HG03460 (cell line): Measurements from ENCODE around the gene AURKAIP1.
"Not testable (repeated sequence)": the region's sequence is repeated elsewhere in the genome, so short reads cannot be mapped to it uniquely, and the experiment has no call there.

Experiments
- ATAC-seq: cut with Tn5 transposase; IDR thresholded peaks from one replicate; pipeline ENCODE4 v1.9.1; 2021; ENCODE audit not compliant: unreplicated experiment

AURKAIP1 gene

DNA sequence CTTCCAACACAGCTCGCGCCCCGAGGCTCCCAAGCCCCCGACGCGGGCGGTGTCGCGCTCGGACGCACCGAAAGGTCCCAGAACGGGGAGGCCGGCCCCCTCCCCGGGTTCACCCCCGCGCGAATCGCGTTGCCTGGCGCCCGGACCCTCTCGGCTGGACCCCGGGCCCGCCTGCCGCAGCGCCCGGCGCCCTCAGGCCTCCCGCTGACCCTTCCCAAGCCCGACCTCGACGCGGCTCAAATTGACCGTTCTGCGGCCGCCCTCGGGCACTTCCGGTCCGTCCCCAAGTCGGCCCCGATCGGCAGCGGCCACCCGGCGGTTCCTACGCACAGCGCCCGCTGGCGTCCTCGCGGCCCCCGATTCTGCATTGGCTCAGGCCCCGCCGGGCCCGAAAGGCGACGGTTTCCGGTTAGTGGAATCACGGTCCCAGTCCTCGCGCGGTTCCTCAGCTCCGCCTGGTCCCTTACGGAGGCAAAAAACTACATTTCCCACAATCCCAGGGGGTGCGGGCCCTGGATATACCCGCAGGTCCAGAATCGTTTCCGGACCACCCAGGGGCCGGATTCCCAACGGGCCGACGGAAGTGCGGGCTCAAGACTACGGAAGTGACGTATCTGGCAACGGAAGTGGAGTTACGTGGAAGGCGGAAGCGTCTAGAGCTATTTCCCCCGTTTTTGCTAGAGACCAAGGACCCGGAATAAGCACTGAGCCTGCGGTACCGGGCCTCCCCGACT, at the start of gene AURKAIP1:
Gene AURKAIP1, minus strand, starts transcription at position 279 of the 734 bp plus-strand sequence. CDS start 451 bp downstream, outside the sequence.
- ATAC-seq, result peak; percentile 84

- no peak for ATAC-seq
Measured at GRCh38 chr1:1424707-1425106, 49.7 kb upstream of the AURKAIP1 start.

DNA sequence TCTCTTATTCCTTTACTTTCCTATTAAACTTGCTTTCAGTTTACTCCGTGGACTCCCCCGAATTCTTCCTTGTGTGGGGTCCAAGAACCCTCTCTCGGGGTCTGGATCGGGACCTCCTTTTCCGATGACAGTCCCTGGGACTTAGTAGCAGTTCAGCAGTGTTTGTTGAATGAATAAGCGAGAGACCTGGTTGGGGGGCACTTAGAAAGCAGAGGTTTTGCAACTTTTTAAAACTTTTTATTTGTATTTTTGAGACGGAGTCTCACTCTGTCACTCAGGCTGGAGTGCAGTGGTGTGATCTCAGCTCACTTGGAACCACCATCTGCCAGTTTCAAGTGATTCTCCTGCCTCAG, 48.2 kb upstream of the AURKAIP1 start:
- ATAC-seq, result no peak

- ATAC-seq, result no peak
Measured at GRCh38 chr1:1422465-1423244, 47.6 kb upstream of the AURKAIP1 start.

- no peak for ATAC-seq
Measured at GRCh38 chr1:1421907-1422464, 47.0 kb upstream of the AURKAIP1 start.

DNA sequence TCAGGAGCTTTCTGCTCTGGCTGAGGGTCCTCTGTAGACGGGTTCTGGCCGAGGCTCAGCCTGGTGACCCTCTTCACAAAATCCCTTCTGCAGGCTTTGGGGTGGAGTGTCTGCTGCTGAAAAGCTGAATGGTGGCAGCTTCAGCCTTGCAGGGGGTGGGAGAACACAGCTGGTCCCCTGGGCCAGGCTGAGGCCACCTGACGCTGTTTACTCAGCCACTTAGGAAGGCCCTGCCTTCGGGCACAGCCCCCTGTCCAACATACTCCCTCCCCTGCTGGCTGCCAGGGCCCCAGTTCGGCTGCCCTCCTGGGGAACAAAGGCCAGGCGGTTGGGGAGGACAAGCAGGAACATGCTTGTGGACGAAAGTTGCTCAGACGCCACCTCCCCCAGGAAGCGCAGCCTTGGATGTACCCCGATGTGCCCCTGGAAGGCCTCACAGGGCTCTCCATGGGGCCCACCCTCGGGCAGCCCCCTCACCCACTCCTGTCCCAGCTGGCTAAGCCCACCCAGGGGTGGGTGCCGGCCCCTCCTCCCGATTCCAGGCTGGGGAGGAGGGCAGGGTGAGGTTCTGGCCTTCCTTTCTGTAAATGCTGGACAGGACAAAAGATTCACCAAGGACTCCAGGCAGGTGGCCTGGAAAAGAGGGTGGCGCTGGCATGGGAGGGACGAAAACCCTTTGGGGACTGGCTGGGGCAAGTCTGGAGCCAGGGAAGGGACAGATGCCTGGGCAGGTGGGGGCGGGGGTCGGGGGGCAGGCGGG, 46.3 kb upstream of the AURKAIP1 start, which contains the start of gene ANKRD65:
Gene ANKRD65, minus strand, starts transcription at position 130 of the 760 bp plus-strand sequence. CDS start 271 bp downstream, outside the sequence.
- ATAC-seq, result no peak

DNA sequence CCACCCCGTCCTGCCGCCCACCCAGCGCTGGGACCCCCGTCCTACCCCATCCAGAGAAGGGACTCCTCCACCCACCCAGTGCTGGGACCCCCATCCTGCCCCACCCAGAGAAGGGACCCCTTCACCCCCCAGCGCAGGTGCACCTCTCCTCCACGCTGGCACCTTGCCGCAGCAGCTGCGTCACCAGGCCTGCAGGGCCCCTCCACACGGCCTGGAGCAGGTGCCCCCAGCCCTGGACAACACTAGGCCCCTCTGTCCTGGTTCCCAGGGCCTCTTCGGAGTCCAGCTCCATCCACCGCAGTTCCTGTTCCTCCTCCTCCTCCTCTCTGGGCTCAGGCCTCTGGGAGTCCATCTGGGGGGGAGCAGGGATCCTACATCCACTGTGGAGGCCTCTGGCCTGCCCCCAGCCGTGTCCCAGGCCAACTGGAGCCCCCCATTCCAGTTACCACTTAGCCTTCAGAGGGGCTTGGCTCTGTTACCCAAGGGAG, 45.7 kb upstream of the AURKAIP1 start:
- no peak for ATAC-seq

DNA sequence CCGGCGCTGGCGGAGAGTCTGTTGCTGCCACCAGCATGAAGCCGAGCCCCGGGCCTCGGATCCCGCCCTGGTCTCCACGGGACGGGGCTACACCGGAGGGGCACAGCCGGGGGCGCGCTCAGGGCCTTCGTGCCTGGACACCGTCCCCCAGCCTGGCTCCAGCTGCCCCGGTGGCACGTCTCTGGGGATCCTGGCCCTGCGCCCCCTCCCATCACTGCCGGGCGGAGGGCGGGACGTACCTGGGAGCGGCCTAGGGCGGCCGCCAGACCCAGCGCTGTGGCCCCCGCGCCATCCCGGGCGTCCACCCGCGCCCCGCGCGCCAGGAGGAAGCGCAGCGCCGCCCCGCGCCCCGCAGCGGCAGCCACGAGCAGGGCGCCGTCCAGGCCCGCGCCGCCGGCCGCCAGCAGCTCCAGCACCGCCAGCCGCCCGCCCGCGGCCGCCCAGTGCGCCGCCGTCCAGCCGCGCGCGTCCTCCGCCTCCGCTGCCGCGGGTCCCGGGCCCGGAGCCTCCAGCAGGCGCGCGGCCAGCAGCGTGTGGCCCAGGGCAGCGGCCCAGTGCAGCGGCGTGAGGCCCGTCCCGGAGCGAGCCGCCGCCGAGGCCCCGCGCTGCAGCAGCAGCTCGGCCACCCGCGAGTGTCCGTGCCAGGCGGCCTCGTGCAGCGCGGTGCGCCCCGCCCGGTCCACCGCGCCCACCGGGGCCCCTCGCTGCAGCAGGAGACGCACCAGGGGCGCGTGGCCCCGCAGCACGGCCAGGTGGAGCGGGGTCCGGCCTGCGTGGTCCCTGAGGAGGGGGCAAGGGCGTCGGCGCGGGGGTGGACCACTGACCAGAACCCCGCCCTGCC, 45.0 kb upstream of the AURKAIP1 start:
- ATAC-seq, result no peak

- no peak for ATAC-seq
Measured at GRCh38 chr1:1419363-1419812, 44.4 kb upstream of the AURKAIP1 start.

GRCh38 chr1:1418464-1419362, 43.7 kb upstream of the AURKAIP1 start:
- no peak for ATAC-seq

GRCh38 chr1:1417825-1418463, 42.9 kb upstream of the AURKAIP1 start:
- not testable (repeated sequence) for ATAC-seq

GRCh38 chr1:1417396-1417795, 42.4 kb upstream of the AURKAIP1 start:
- ATAC-seq, result not testable (repeated sequence)

DNA sequence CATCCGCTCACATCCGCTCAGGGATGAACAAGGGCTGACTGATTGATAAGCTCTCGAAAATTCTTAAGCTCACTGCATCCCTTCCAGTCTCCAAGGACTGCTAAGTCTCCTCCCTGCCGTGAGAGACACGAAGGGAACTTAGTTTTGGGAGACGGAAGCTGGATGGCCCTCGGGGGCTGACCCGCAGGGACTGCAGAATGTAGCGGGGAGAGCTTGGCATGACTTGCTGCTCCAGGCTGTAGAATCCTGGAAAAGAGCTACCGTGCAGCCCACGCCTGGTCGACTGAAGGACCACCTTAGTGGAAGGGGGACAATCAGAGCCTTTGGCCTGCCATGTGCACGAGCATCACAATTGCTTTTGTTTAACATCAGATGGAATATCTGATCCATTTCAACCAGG, 40.7 kb upstream of the AURKAIP1 start:
- no peak for ATAC-seq

- not testable (repeated sequence) for ATAC-seq
Measured at GRCh38 chr1:1412311-1412902, 37.4 kb upstream of the AURKAIP1 start.

- ATAC-seq, result no peak
Measured at GRCh38 chr1:1411626-1412025, 36.6 kb upstream of the AURKAIP1 start.

DNA sequence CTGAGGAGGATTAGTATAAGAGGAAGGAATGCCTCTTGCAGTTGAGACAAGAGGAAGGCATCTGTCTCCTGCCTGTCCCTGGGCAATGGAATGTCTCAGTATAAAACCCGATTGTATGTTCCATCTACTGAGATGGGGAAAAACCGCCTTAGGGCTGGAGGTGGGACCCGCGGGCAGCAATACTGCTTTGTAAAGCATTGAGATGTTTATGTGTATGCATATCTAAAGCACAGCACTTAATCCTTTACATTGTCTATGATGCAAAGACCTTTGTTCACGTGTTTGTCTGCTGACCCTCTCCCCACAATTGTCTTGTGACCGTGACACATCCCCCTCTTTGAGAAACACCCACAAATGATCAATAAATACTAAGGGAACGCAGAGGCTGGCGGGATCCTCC, 35.2 kb upstream of the AURKAIP1 start:
- not testable (repeated sequence) for ATAC-seq

GRCh38 chr1:1407636-1408318, 32.8 kb upstream of the AURKAIP1 start:
- ATAC-seq, result peak; percentile 14
